GM12878 (cell line): ENCODE results near the gene HEPACAM. TPM values are rescaled to one million over a fixed set of nuclear protein-coding genes. Genes with fewer than 3 reads are reported as not detected.

Experiments
- ATAC-seq: fragments of 200-7000 bp; cut with Tn5 transposase; 3 replicates; pipeline ENCODE4 v1.9.1; 2020; ENCODE audit warnings: mild to moderate bottlenecking, moderate library complexity
- BruUV-seq: library from RNA; stranded (reverse); fragments of 400-500 nt; replicated peaks from 2 replicates; lab custom pipeline; 2021; lab: Mats Ljungman, UMichigan
- CTCF ChIA-PET: fragments of 300-600 bp; sonication (Branson Sonifier 250); formaldehyde crosslinking; extraction: SDS; loops from one replicate; lab custom pipeline; 2021; ENCODE audit warnings: inconsistent platforms; lab: Yijun Ruan, JAX
- POLR2A ChIA-PET: fragments of 350-600 bp; formaldehyde crosslinking; extraction: SDS; loops from one replicate; lab custom pipeline; 2021; ENCODE audit warnings: inconsistent platforms; lab: Charles Lee
- RAD21 ChIA-PET: fragments of 300-600 bp; sonication (Branson Sonifier 250); formaldehyde crosslinking; loops from one replicate; lab custom pipeline; 2023; ENCODE audit warnings: antibody characterized with exemption; ENCODE audit not compliant: unreplicated experiment; lab: Charles Lee
- SMC1A ChIA-PET: fragments of 300-600 bp; sonication (Branson Sonifier 250); formaldehyde crosslinking; loops from one replicate; lab custom pipeline; 2023; ENCODE audit not compliant: unreplicated experiment, uncharacterized antibody; lab: Charles Lee
- DNase-seq: peaks from one replicate; pipeline ENCODE4 v3.0.0-alpha.2; 2011; ENCODE audit warnings: low read depth, low spot score
- FAIRE-seq: peaks from 3 replicates; lab custom pipeline; 2011; peaks lifted over from hg19 to GRCh38; lab: Jason Lieb, UNC
- H2AFZ ChIP-seq: 2 replicates; pipeline ENCODE4 v1.6.0; 2011; ENCODE audit warnings: low read depth, low read length, control low read depth; ENCODE audit not compliant: control insufficient read depth
- H3K27ac ChIP-seq: 2 replicates; pipeline ENCODE4 v1.5.1; 2011; ENCODE audit warnings: control low read depth; ENCODE audit not compliant: control insufficient read depth, insufficient read depth
- H3K27me3 ChIP-seq, 2 experiments: replicated peaks in 1 of 2; 2 replicates each; pipeline versions ENCODE4 v1.6.0 to v1.6.1; 2011; ENCODE audit warnings: low read length in 1 of 2; ENCODE audit not compliant: control insufficient read depth in 2 of 2, insufficient read depth in 2 of 2
- H3K36me3 ChIP-seq, 2 experiments: 2 replicates each; pipeline ENCODE4 v1.5.1; 2011; ENCODE audit warnings: low read length in 1 of 2; ENCODE audit not compliant: control insufficient read depth in 2 of 2, insufficient read depth in 2 of 2
- H3K4me1 ChIP-seq: 2 replicates; pipeline ENCODE4 v1.6.1; 2011; ENCODE audit warnings: mild to moderate bottlenecking, low read length, moderate library complexity, mixed read lengths; ENCODE audit not compliant: control insufficient read depth, insufficient read depth
- H3K4me2 ChIP-seq: 2 replicates; pipeline ENCODE4 v1.6.0; 2011; ENCODE audit warnings: control low read depth; ENCODE audit not compliant: control insufficient read depth, insufficient read depth
- H3K4me3 ChIP-seq: fragments of 200-600 bp; sonication (generic); 2 replicates; pipeline ENCODE4 v1.5.1; 2016
- H3K79me2 ChIP-seq: 2 replicates; pipeline ENCODE4 v1.6.0; 2011; ENCODE audit warnings: low read length; ENCODE audit not compliant: control insufficient read depth, insufficient read depth
- H3K9ac ChIP-seq: 2 replicates; pipeline ENCODE4 v1.8.0; 2011; ENCODE audit warnings: low read length, control low read depth, mixed read lengths; ENCODE audit not compliant: control insufficient read depth, insufficient read depth
- H3K9me3 ChIP-seq: replicated peaks from 3 replicates; pipeline ENCODE4 v1.5.1; 2011; ENCODE audit warnings: mild to moderate bottlenecking, low read length; ENCODE audit not compliant: control insufficient read depth, insufficient read depth
- H4K20me1 ChIP-seq: 2 replicates; pipeline ENCODE4 v1.6.0; 2011; ENCODE audit not compliant: control insufficient read depth, insufficient read depth
- BCL11A ChIP-seq: IDR thresholded peaks from 2 replicates; pipeline ENCODE4 v1.6.1; 2011; ENCODE audit warnings: low read depth, low read length
- EZH2 ChIP-seq: IDR thresholded peaks from 2 replicates; pipeline ENCODE4 v1.6.1; 2012; ENCODE audit warnings: low read depth, mild to moderate bottlenecking, control low read depth, inconsistent platforms, low read length, borderline replicate concordance; ENCODE audit not compliant: control insufficient read depth
- IRF4 ChIP-seq: IDR thresholded peaks from 2 replicates; pipeline ENCODE4 v1.6.1; 2011; ENCODE audit warnings: low read depth, low read length
- KAT2A ChIP-seq: conservative IDR thresholded peaks from 2 replicates; pipeline ENCODE4 v1.6.1; 2011; ENCODE audit warnings: low read depth, low read length; ENCODE audit not compliant: control insufficient read depth
- MEF2A ChIP-seq: IDR thresholded peaks from 2 replicates; pipeline ENCODE4 v1.6.1; 2011; ENCODE audit warnings: low read depth, mild to moderate bottlenecking, low read length, moderate library complexity; ENCODE audit not compliant: insufficient read depth
- NR2C2 ChIP-seq: IDR thresholded peaks from 2 replicates; pipeline ENCODE4 v1.6.1; 2011; ENCODE audit warnings: borderline replicate concordance, low read depth; ENCODE audit not compliant: control insufficient read depth, insufficient read length
- POLR2AphosphoS5 ChIP-seq: IDR thresholded peaks from 2 replicates; pipeline ENCODE4 v1.6.1; 2011; ENCODE audit warnings: mild to moderate bottlenecking, low read length, inconsistent platforms
- RBBP5 ChIP-seq: fragments of 200-600 bp; sonication (generic); conservative IDR thresholded peaks from 2 replicates; pipeline ENCODE4 v1.6.1; 2016
- RFX5 ChIP-seq: IDR thresholded peaks from 2 replicates; pipeline ENCODE4 v1.6.1; 2011; ENCODE audit warnings: low read depth, low read length, improper control_type of control experiment
- SMAD1 ChIP-seq: fragments of 450-650 bp; IDR thresholded peaks from 2 replicates; pipeline ENCODE4 v1.6.1; 2018; ENCODE audit warnings: mild to moderate bottlenecking, low read depth; ENCODE audit not compliant: partially characterized antibody
- SREBF2 ChIP-seq: IDR thresholded peaks from 2 replicates; pipeline ENCODE4 v1.6.1; 2012; ENCODE audit warnings: mild to moderate bottlenecking, low read length
- TAF1 ChIP-seq: IDR thresholded peaks from 2 replicates; pipeline ENCODE4 v1.6.1; 2011; ENCODE audit warnings: mild to moderate bottlenecking, low read depth, low read length, borderline replicate concordance
- TCF12 ChIP-seq: IDR thresholded peaks from 2 replicates; pipeline ENCODE4 v1.6.1; 2011; ENCODE audit warnings: low read depth, mild to moderate bottlenecking, low read length
- ZNF687 ChIP-seq: fragments of 450-650 bp; IDR thresholded peaks from 2 replicates; pipeline ENCODE4 v1.6.1; 2017; ENCODE audit warnings: mild to moderate bottlenecking, moderate library complexity
- WGBS: methylation state at CpG from one replicate; pipeline ENCODE4 v1.1.6; 2016; ENCODE audit warnings: low lambda C conversion rate; ENCODE audit not compliant: insufficient replicate concordance, insufficient coverage; ENCODE audit errors: missing lambda C conversion rate; 5-methylcytosine and 5-hydroxymethylcytosine counted together
- in situ Hi-C: fragments of 300-500 bp; cut with MboI; formaldehyde crosslinking; loops from 9 replicates; pipeline ENCODE4 v1.14.3; 2018; ENCODE audit warnings: mixed read lengths
- intact Hi-C: fragments of 100-400 bp; cut with micrococcal nuclease; formaldehyde crosslinking; loops from one replicate; pipeline ENCODE4 v1.14.2; 2022; ENCODE audit not compliant: unreplicated experiment
- polyA plus RNA-seq, 11 experiments: library from polyadenylated mRNA; depleted of rRNA in 4 of 11; unstranded in 6 of 11; stranded (reverse) in 5 of 11; fragments of >200 nt; fragmentation: Nextera tagmentation in 4 of 11; fragmentation: Illumina TruSeq in 1 of 11; extraction: Ambion mirVana in 4 of 11; extraction: Trizol in 1 of 11; gene quantifications; 1 replicate in 1 of 11; 2 replicates in 10 of 11; pipeline versions ENCODE4 v1.2.1 to v1.2.3, GENCODE V29; 2011 to 2016; ENCODE audit warnings: inconsistent platforms in 2 of 11, missing spikeins in 2 of 11, low read depth in 1 of 11
- total RNA-seq, 4 experiments: library from RNA; depleted of rRNA in 3 of 4; stranded (reverse); fragments of >200 nt in 3 of 4; fragmentation: Illumina TruSeq in 1 of 4; extraction: Trizol in 1 of 4; gene quantifications; 2 replicates each; pipeline versions ENCODE4 v1.2.1 to v1.2.3, GENCODE V29; 2013 to 2021
- TF ChIP-seq, protein P1 (sequence below): fragments of 450-650 bp; formaldehyde crosslinking; IDR thresholded peaks from 2 replicates; pipeline ENCODE4 v1.5.0; 2022; ENCODE audit warnings: mild to moderate bottlenecking, missing genetic modification characterization

HEPACAM gene
- total and polyA plus RNA-seq, 10 of the 15 experiments (the other 5 are each of a cell fraction or from before 2014, with no cell fraction given): 0.03 TPM; not detected in 9

DNA sequence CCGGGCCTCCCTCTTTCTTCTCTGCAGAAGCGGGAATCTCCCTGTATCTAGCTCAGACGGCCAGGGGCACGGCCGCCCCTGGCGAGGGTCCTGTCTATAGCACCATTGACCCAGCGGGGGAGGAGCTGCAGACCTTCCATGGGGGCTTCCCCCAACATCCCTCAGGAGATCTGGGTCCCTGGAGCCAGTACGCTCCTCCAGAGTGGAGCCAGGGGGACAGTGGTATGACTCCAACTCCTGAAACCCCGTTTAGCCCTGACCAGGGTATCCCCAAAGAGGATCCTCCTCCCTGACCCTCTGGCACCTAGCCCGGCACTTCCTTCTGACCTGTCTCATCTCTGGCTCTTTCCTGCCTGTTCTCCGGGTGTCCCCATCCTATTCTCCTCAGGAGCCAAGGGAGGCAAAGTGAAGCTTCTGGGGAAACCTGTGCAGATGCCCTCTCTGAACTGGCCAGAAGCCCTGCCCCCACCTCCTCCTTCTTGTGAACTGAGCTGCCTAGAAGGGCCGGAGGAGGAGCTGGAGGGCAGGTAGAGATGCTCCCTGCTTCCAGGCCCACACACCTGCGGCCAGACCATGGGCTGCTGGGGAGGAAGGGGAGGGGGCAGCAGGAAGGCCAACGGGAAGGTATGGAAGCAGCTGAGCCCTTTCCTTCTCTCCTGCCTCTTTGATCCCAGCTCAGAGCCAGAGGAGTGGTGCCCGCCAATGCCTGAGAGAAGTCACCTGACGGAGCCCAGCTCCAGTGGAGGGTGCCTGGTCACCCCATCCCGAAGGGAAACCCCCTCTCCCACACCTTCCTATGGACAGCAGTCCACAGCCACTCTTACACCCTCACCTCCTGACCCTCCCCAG is 57.7 kb downstream of the HEPACAM start:
- ChIA-PET POLR2A (no interaction called here), CTCF (no interaction called here)
- H3K4me2 ChIP-seq: no peak overlapping the region

More for the DNA sequence above, 57.7 kb downstream of the HEPACAM start:
- ATAC-seq (no peak), FAIRE-seq (no peak), DNase-seq (no peak)
- H3K36me3 ChIP-seq: no peaks in the 10 kb centered on the region
- no peaks in the 10 kb centered on the region for H3K79me2 ChIP-seq
- no peaks in the 10 kb centered on the region for H3K4me1 ChIP-seq
- TF ChIP-seq SREBF2 (no peak), RBBP5 (no peak), ZNF687 (no peak), TCF12 (no peak), EZH2 (no peak), BCL11A (no peak), POLR2AphosphoS5 (no peak), MEF2A (no peak), RFX5 (no peak), NR2C2 (no peak), KAT2A (no peak), SMAD1 (no peak), TAF1 (no peak), IRF4 (no peak)
- TF ChIP-seq, protein P1, sequence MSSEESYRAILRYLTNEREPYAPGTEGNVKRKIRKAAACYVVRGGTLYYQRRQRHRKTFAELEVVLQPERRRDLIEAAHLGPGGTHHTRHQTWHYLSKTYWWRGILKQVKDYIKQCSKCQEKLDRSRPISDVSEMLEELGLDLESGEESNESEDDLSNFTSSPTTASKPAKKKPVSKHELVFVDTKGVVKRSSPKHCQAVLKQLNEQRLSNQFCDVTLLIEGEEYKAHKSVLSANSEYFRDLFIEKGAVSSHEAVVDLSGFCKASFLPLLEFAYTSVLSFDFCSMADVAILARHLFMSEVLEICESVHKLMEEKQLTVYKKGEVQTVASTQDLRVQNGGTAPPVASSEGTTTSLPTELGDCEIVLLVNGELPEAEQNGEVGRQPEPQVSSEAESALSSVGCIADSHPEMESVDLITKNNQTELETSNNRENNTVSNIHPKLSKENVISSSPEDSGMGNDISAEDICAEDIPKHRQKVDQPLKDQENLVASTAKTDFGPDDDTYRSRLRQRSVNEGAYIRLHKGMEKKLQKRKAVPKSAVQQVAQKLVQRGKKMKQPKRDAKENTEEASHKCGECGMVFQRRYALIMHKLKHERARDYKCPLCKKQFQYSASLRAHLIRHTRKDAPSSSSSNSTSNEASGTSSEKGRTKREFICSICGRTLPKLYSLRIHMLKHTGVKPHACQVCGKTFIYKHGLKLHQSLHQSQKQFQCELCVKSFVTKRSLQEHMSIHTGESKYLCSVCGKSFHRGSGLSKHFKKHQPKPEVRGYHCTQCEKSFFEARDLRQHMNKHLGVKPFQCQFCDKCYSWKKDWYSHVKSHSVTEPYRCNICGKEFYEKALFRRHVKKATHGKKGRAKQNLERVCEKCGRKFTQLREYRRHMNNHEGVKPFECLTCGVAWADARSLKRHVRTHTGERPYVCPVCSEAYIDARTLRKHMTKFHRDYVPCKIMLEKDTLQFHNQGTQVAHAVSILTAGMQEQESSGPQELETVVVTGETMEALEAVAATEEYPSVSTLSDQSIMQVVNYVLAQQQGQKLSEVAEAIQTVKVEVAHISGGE (CRISPR knock-in tag): no peak
- no peak overlapping the region for H3K9ac ChIP-seq
- WGBS: 47% methylated on average over 16 of the region's 17 CpGs
- no peak overlapping the region for H3K4me3 ChIP-seq
- H3K27ac ChIP-seq: no peak overlapping the region
- ChIA-PET RAD21 (no interaction called here), SMC1A (no interaction called here)
- in situ Hi-C loops: no loop called here
- no peaks in the 10 kb centered on the region for H3K9me3 ChIP-seq
- intact Hi-C loops: no loop called here
- peaks cover 0 to 1% of the 10 kb centered on the region in 2 experiments; a peak in 2 of 4 replicates for H3K27me3 ChIP-seq
- BruUV-seq: no TSS peak
- H4K20me1 ChIP-seq: no peaks in the 10 kb centered on the region
- H2AFZ ChIP-seq: no peak overlapping the region
